NCI-H187 (cell line): ENCODE measurements around the gene NXNL2.

Experiments used
- DNase-seq, 2 experiments: peaks; one replicate each; lab custom pipeline; 2025; lab: John Stamatoyannopoulos, UW

The NXNL2 gene

GRCh38 chr9:88578121-88579049 lies 43.4 kb downstream of the NXNL2 start:
- DNase-seq: peak in 1 of 2 experiments; percentile 2

- DNase-seq: no peak
These were observed 44.2 kb downstream of the NXNL2 start for GRCh38 chr9:88579050-88579715.

- no peak for DNase-seq
These were observed 46.0 kb downstream of the NXNL2 start for GRCh38 chr9:88580961-88581360.

GRCh38 chr9:88583901-88584596 lies 49.1 kb downstream of the NXNL2 start:
- DNase-seq: no peak

- no peak for DNase-seq
These were observed 50.4 kb downstream of the NXNL2 start for GRCh38 chr9:88585426-88585825.

- no peak for DNase-seq
These were observed 51.5 kb downstream of the NXNL2 start for GRCh38 chr9:88586452-88586851.

- no peak for DNase-seq
These were observed 52.2 kb downstream of the NXNL2 start for GRCh38 chr9:88587182-88587581.

- DNase-seq: no peak
These were observed 53.1 kb downstream of the NXNL2 start for GRCh38 chr9:88587885-88588649.

- DNase-seq: no peak
These were observed 54.7 kb downstream of the NXNL2 start for GRCh38 chr9:88589656-88590055.

GRCh38 chr9:88590558-88591146 lies 55.7 kb downstream of the NXNL2 start:
- no peak for DNase-seq

GRCh38 chr9:88593537-88594185 lies 58.7 kb downstream of the NXNL2 start:
- no peak for DNase-seq
